Esophagus (tissue), 2 donors: ENCODE data around the gene CCR5AS.

ENCODE experiments used
- H3K27ac ChIP-seq, 2 donors: one replicate each; pipeline ENCODE4 v1.5.1; 2013; ENCODE audit warnings: low read depth in 2 of 2, mild to moderate bottlenecking in 2 of 2, inconsistent platforms in 1 of 2, low read length in 1 of 2, moderate library complexity in 1 of 2
- H3K27me3 ChIP-seq, 2 donors: one replicate each; pipeline ENCODE4 v1.6.1; 2013; ENCODE audit warnings: low read length in 2 of 2, control low read depth in 1 of 2, mild to moderate bottlenecking in 1 of 2; ENCODE audit not compliant: insufficient read depth in 2 of 2, control insufficient read depth in 1 of 2
- H3K36me3 ChIP-seq, 2 donors: one replicate each; pipeline ENCODE4 v1.6.1; 2013; ENCODE audit warnings: low read length in 1 of 2; ENCODE audit not compliant: control insufficient read depth in 2 of 2, insufficient read depth in 2 of 2
- H3K4me1 ChIP-seq, 2 donors: one replicate each; pipeline ENCODE4 v1.6.1; 2013; ENCODE audit warnings: low read length in 1 of 2; ENCODE audit not compliant: control insufficient read depth in 2 of 2, insufficient read depth in 2 of 2
- H3K4me3 ChIP-seq, 2 donors: one replicate each; pipeline ENCODE4 v1.5.1; 2013; ENCODE audit warnings: low read length in 2 of 2, mild to moderate bottlenecking in 2 of 2, low read depth in 1 of 2, moderate library complexity in 1 of 2
- H3K9me3 ChIP-seq, 2 donors: one replicate each; pipeline ENCODE4 v1.6.1; 2013; ENCODE audit warnings: mild to moderate bottlenecking in 2 of 2, low read depth in 1 of 2, low read length in 1 of 2, moderate library complexity in 1 of 2; ENCODE audit not compliant: control insufficient read depth in 2 of 2, insufficient read depth in 1 of 2
- WGBS, 2 donors: extraction: QIAGEN DNeasy Blood & Tissue Kit; methylation state at CpG; one replicate each; pipeline ENCODE4 v1.1.7; 2013; 5-methylcytosine and 5-hydroxymethylcytosine counted together
- donor health status: healthy with polysubstance abuse.
- donor health status: Bipolar disorder and iron deficiency.

The CCR5AS gene

DNA sequence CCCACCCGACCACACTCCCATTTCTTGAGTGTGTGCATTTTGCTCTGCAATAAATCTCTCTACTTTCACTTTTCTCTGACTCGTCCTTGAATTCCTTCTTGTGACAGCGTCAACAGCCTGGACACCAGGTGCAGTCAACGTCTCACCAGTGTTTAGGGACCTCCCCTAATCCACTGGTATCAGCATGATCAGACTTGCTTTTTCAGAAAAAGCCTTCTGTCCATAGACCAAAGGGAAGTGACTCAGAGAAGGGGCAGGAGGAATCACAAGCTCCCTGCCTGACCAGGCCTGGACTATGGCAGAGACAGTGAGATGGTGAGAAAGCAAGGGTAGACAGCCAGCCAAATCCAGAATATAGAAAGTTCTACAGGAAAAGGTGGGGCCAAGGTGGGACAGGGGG, 20.7 kb downstream of the CCR5AS start:
- no peaks in the 10 kb centered on the region for H3K36me3 ChIP-seq
- 35 to 37% methylated on average over 4 of the region's 4 CpGs for WGBS, 2 donors
- no peaks in the 10 kb centered on the region for H3K9me3 ChIP-seq
- H3K27me3 ChIP-seq = no peaks in the 10 kb centered on the region
- H3K27ac ChIP-seq = peak overlapping the region in 1 of 2 donors; percentile 13
- no peak overlapping the region for H3K4me3 ChIP-seq
- H3K4me1 ChIP-seq = peaks cover 0 to 7% of the 10 kb centered on the region in 2 donors

DNA sequence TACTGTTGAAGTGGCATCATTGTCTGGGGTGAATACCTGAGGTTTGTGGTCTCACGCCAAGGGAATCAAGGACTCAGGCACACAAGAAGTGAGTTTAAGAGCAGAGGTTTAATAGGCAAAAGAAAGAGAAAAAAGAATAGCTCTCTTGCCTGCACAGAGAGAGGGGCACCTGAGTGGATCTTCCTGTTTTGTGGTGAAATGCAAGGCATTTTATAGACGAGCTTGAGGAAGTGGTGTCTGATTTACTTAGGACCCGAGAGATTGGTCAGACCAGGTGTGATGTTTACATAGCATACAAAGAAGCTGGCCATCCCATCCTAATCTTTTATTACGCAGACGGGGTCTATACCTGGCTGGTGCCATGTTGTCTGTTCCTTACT, 22.9 kb downstream of the CCR5AS start:
- Histone ChIP-seq H3K9me3 (no peaks in the 10 kb centered on the region), H3K4me3 (no peak overlapping the region), H3K4me1 (peaks cover 2 to 9% of the 10 kb centered on the region in 2 donors), H3K27ac (no peak overlapping the region), H3K36me3 (no peaks in the 10 kb centered on the region), H3K27me3 (no peaks in the 10 kb centered on the region)
- 67 to 70% methylated on average over 5 of the region's 5 CpGs for WGBS, 2 donors

DNA sequence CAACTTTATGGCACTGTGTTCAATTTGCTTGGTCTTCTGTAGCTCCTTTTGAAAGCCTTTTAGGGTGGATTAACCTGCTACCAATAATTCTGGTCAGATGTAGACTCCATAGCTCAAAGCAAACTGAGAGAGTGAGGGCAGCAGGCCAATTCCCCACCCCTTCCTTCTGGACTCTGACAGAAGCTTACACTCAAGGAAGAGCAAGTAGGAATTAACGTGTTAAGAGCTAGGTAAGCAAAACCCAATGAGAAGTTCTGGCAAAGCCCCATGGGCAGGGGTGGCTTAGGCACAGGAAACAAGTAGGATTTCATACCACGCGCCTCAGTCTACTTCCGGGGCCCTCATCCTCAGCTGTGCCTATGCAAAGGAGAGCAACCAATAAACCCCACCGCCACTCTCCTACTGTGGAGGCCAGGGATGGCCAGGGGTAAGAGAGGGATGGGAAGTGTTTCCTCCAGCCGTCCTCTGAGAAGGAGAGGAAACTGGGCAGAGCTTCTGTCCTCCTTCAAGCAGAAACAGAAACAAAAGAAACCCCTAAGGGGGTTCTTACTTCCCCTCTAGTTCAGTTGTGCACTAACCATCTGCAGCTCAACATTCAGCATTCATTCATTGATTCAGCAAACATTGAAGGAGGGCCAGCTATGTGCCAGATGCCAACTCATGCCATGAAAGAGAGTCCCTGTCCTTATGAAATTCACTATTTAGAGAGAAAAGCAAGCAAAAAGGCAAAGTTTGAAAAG, 23.5 kb downstream of the CCR5AS start:
- Histone ChIP-seq H3K36me3 (no peaks in the 10 kb centered on the region), H3K27ac (no peak overlapping the region), H3K4me1 (peaks cover 2 to 9% of the 10 kb centered on the region in 2 donors), H3K4me3 (no peak overlapping the region), H3K9me3 (no peaks in the 10 kb centered on the region), H3K27me3 (no peaks in the 10 kb centered on the region)
- WGBS, 2 donors = 53 to 55% methylated on average over 6 of the region's 6 CpGs

- H3K27ac ChIP-seq = no peak overlapping the region
- no peaks in the 10 kb centered on the region for H3K9me3 ChIP-seq
- H3K4me3 ChIP-seq = no peak overlapping the region
- H3K36me3 ChIP-seq = no peaks in the 10 kb centered on the region
- H3K27me3 ChIP-seq = no peaks in the 10 kb centered on the region
- WGBS, 2 donors = 46 to 47% methylated on average over 3 of the region's 3 CpGs
- H3K4me1 ChIP-seq = peaks cover 2 to 9% of the 10 kb centered on the region in 2 donors
These were observed 25.2 kb downstream of the CCR5AS start for GRCh38 chr3:46381625-46382024.

GRCh38 chr3:46380471-46381221, 26.2 kb downstream of the CCR5AS start:
- Histone ChIP-seq H3K27me3 (no peaks in the 10 kb centered on the region), H3K36me3 (no peaks in the 10 kb centered on the region), H3K27ac (peak overlapping the region; percentile 8 to 40), H3K4me3 (no peak overlapping the region), H3K4me1 (peaks cover 2% of the 10 kb centered on the region in 2 donors), H3K9me3 (no peaks in the 10 kb centered on the region)
- 50 to 68% methylated on average over 8 of the region's 8 CpGs for WGBS, 2 donors

- Histone ChIP-seq H3K4me3 (no peak overlapping the region), H3K27me3 (peaks cover 0 to 2% of the 10 kb centered on the region in 2 donors), H3K36me3 (no peaks in the 10 kb centered on the region), H3K9me3 (no peaks in the 10 kb centered on the region), H3K4me1 (peaks cover 2% of the 10 kb centered on the region in 2 donors), H3K27ac (no peak overlapping the region)
- 29 to 36% methylated on average over 8 of the region's 8 CpGs for WGBS, 2 donors
These were observed 28.4 kb downstream of the CCR5AS start for GRCh38 chr3:46378426-46378942.

DNA sequence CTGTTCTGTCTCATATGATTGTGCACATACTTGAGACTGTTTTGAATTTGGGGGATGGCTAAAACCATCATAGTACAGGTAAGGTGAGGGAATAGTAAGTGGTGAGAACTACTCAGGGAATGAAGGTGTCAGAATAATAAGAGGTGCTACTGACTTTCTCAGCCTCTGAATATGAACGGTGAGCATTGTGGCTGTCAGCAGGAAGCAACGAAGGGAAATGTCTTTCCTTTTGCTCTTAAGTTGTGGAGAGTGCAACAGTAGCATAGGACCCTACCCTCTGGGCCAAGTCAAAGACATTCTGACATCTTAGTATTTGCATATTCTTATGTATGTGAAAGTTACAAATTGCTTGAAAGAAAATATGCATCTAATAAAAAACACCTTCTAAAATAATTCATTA, 31.1 kb downstream of the CCR5AS start:
- H3K4me1 ChIP-seq = peaks cover 2 to 5% of the 10 kb centered on the region in 2 donors
- no peaks in the 10 kb centered on the region for H3K9me3 ChIP-seq
- H3K27me3 ChIP-seq = peaks cover 0 to 3% of the 10 kb centered on the region in 2 donors
- no peaks in the 10 kb centered on the region for H3K36me3 ChIP-seq
- WGBS, 2 donors = 30 to 41% methylated on average over 2 of the region's 2 CpGs
- no peak overlapping the region for H3K4me3 ChIP-seq
- H3K27ac ChIP-seq = no peak overlapping the region

- Histone ChIP-seq H3K4me3 (no peak overlapping the region), H3K27me3 (peaks cover 0 to 3% of the 10 kb centered on the region in 2 donors), H3K4me1 (peaks cover 0 to 2% of the 10 kb centered on the region in 2 donors), H3K9me3 (no peaks in the 10 kb centered on the region), H3K36me3 (no peaks in the 10 kb centered on the region), H3K27ac (no peak overlapping the region)
- 70 to 72% methylated on average over 2 of the region's 2 CpGs for WGBS, 2 donors
These were observed 31.6 kb downstream of the CCR5AS start for GRCh38 chr3:46375218-46375617.

- Histone ChIP-seq H3K27me3 (peaks cover 0 to 3% of the 10 kb centered on the region in 2 donors), H3K4me3 (no peak overlapping the region), H3K36me3 (no peaks in the 10 kb centered on the region), H3K4me1 (peaks cover 0 to 2% of the 10 kb centered on the region in 2 donors), H3K9me3 (no peaks in the 10 kb centered on the region), H3K27ac (no peak overlapping the region)
- 82 to 86% methylated on average over 3 of the region's 3 CpGs for WGBS, 2 donors
These were observed 32.1 kb downstream of the CCR5AS start for GRCh38 chr3:46374755-46375154.
